ENCODE data around the gene CD47. TPM values are rescaled to one million over a fixed set of nuclear protein-coding genes. Genes with fewer than 3 reads are reported as not detected.

Gene CD47
- total and polyA plus RNA-seq, 2 donors from 2014 or later, result 61.7 to 104 TPM

GRCh38 chr3:108008931-108009639, 81.7 kb downstream of the CD47 start:
- intact Hi-C loops (cut with DNase I), result no loop called here
- H3K27ac ChIP-seq (ENCODE audit: low read depth in 2 of 2, low read length in 2 of 2), result no peak overlapping the region
- H3K4me1 ChIP-seq (ENCODE audit: control insufficient read depth in 2 of 3, insufficient read depth in 2 of 3, low read depth in 1 of 3, low read length in 3 of 3), result peaks cover 0 to 4% (median 0%) of the 10 kb centered on the region in 3 donors
- H3K36me3 ChIP-seq (ENCODE audit: control insufficient read depth in 2 of 3, insufficient read depth in 3 of 3, low read length in 3 of 3), result no peaks in the 10 kb centered on the region
- no peak for TF ChIP-seq CTCF (IDR thresholded peaks at IDR 0.05; ENCODE audit: borderline replicate concordance, extremely low read depth, insufficient read depth)
- no peaks in the 10 kb centered on the region for H3K27me3 ChIP-seq (ENCODE audit: control insufficient read depth, insufficient read depth, low read length)
- no peak for DNase-seq
- FAIRE-seq, result no peak
- H3K4me3 ChIP-seq (ENCODE audit: low read length in 3 of 3), result no peak overlapping the region
- no peak overlapping the region for H3K9ac ChIP-seq (ENCODE audit: low read length in 3 of 3)
- H3K9me3 ChIP-seq (ENCODE audit: control insufficient read depth in 2 of 3, insufficient read depth in 1 of 3, low read length in 3 of 3), result no peaks in the 10 kb centered on the region

GRCh38 chr3:108008106-108008505, 82.7 kb downstream of the CD47 start:
- no peak for TF ChIP-seq CTCF (IDR thresholded peaks at IDR 0.05; ENCODE audit: borderline replicate concordance, extremely low read depth, insufficient read depth)
- H3K9me3 ChIP-seq (ENCODE audit: control insufficient read depth in 2 of 3, insufficient read depth in 1 of 3, low read length in 3 of 3), result no peaks in the 10 kb centered on the region
- H3K4me3 ChIP-seq (ENCODE audit: low read length in 3 of 3), result no peak overlapping the region
- no peak for FAIRE-seq
- H3K4me1 ChIP-seq (ENCODE audit: control insufficient read depth in 2 of 3, insufficient read depth in 2 of 3, low read depth in 1 of 3, low read length in 3 of 3), result peaks cover 0 to 4% (median 0%) of the 10 kb centered on the region in 3 donors
- H3K36me3 ChIP-seq (ENCODE audit: control insufficient read depth in 2 of 3, insufficient read depth in 3 of 3, low read length in 3 of 3), result no peaks in the 10 kb centered on the region
- intact Hi-C loops (cut with DNase I), result no loop called here
- no peak overlapping the region for H3K27ac ChIP-seq (ENCODE audit: low read depth in 2 of 2, low read length in 2 of 2)
- no peak for DNase-seq
- no peaks in the 10 kb centered on the region for H3K27me3 ChIP-seq (ENCODE audit: control insufficient read depth, insufficient read depth, low read length)
- no peak overlapping the region for H3K9ac ChIP-seq (ENCODE audit: low read length in 3 of 3)

- Histone ChIP-seq H3K27me3 (ENCODE audit: control insufficient read depth, insufficient read depth, low read length) (no peaks in the 10 kb centered on the region), H3K27ac (ENCODE audit: low read depth in 2 of 2, low read length in 2 of 2) (no peak overlapping the region), H3K36me3 (ENCODE audit: control insufficient read depth in 2 of 3, insufficient read depth in 3 of 3, low read length in 3 of 3) (no peaks in the 10 kb centered on the region), H3K4me3 (ENCODE audit: low read length in 3 of 3) (no peak overlapping the region), H3K9ac (ENCODE audit: low read length in 3 of 3) (no peak overlapping the region), H3K4me1 (ENCODE audit: control insufficient read depth in 2 of 3, insufficient read depth in 2 of 3, low read depth in 1 of 3, low read length in 3 of 3) (peaks cover 0 to 4% (median 0%) of the 10 kb centered on the region in 3 donors), H3K9me3 (ENCODE audit: control insufficient read depth in 2 of 3, insufficient read depth in 1 of 3, low read length in 3 of 3) (no peaks in the 10 kb centered on the region)
- DNase-seq, result no peak
- TF ChIP-seq CTCF (IDR thresholded peaks at IDR 0.05; ENCODE audit: borderline replicate concordance, extremely low read depth, insufficient read depth), result no peak
- intact Hi-C loops (cut with DNase I), result no loop called here
- no peak for FAIRE-seq
Measured at GRCh38 chr3:108006881-108007331, 83.9 kb downstream of the CD47 start.

Measured in kidney (tissue), 14 donors.